Measurements from ENCODE around the gene PANK2.

- no peak for TF ChIP-seq POLR2A (IDR thresholded peaks at IDR 0.05; ENCODE audit: low read length)
- no peak for TF ChIP-seq GATA1 (IDR thresholded peaks at IDR 0.05; ENCODE audit: low read depth, low read length)
These were observed 1.1 kb upstream of the PANK2 start for GRCh38 chr20:3887876-3888620.

Data from erythroblast (primary cell).